ENCODE data around the gene HCRTR1. TPM values are rescaled to one million over a fixed set of nuclear protein-coding genes. Genes with fewer than 3 reads are reported as not detected.

Gene HCRTR1
- total RNA-seq, 1 donor from 2014 or later, result not detected

DNA sequence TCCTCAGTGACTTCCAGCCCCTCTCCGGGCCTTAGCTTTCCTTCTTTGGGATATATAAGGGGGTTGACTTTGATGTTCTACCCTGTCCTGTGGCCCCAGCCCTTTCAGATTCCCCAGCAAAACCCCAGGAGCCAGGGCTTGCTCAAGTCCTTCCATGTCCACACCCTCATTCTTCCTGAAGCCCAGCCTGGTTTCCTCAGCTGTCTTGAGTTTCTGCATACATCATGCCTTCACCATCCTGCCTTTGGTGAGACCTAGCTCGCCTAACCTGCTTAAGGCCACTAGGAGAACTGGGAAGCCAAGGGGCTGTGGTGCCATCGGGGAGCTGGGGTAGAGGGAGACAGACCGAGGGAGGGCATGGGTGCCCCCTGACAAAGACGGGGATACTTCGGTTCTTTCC is 44.4 kb downstream of the HCRTR1 start:
- no peak for TF ChIP-seq CTCF (IDR thresholded peaks at IDR 0.05; ENCODE audit: unreplicated experiment)
- Mint-ChIP-seq H3K9me3 (ENCODE audit: low read depth) (no peaks in the 10 kb centered on the region), H3K27me3 (peaks cover 21% of the 10 kb centered on the region), H3K36me3 (ENCODE audit: insufficient read depth) (no peaks in the 10 kb centered on the region), H3K4me3 (ENCODE audit: low read depth) (no peak overlapping the region), H3K4me1 (ENCODE audit: low read depth) (no peaks in the 10 kb centered on the region), H3K27ac (no peak overlapping the region)
- no peak for DNase-seq (ENCODE audit: low spot score, unreplicated experiment)

DNA sequence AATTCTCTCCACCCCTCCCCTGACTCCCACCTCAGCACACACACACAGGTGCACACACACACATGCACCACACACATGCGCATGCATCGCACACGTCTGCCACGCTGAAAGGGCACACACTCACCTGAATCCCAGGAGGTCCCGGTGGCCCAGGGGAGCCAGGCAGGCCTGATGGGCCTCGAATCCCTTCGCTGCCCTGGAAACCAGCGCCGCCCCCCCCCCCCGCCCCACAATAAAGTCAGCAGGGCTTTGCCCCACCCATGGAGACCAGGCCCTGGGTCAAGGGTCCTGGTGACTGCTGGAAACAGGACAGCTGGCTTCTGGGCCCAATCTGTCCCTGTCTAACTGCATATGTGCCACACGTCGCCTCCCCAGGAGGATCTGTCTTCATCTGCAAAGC is 45.0 kb downstream of the HCRTR1 start:
- Mint-ChIP-seq H3K27ac (no peak overlapping the region), H3K27me3 (peaks cover 21% of the 10 kb centered on the region), H3K4me1 (ENCODE audit: low read depth) (no peaks in the 10 kb centered on the region), H3K4me3 (ENCODE audit: low read depth) (no peak overlapping the region), H3K9me3 (ENCODE audit: low read depth) (no peaks in the 10 kb centered on the region), H3K36me3 (ENCODE audit: insufficient read depth) (no peaks in the 10 kb centered on the region)
- no peak for TF ChIP-seq CTCF (IDR thresholded peaks at IDR 0.05; ENCODE audit: unreplicated experiment)
- DNase-seq (ENCODE audit: low spot score, unreplicated experiment), result no peak

- Mint-ChIP-seq H3K4me3 (ENCODE audit: low read depth) (no peak overlapping the region), H3K36me3 (ENCODE audit: insufficient read depth) (no peaks in the 10 kb centered on the region), H3K9me3 (ENCODE audit: low read depth) (no peaks in the 10 kb centered on the region), H3K27me3 (peaks cover 17% of the 10 kb centered on the region), H3K4me1 (ENCODE audit: low read depth) (no peaks in the 10 kb centered on the region), H3K27ac (no peak overlapping the region)
- peak; percentile 76 for DNase-seq (ENCODE audit: low spot score, unreplicated experiment)
- TF ChIP-seq CTCF (IDR thresholded peaks at IDR 0.05; ENCODE audit: unreplicated experiment), result peak; percentile 82
Measured at GRCh38 chr1:31663622-31664452, 46.3 kb downstream of the HCRTR1 start.

DNA sequence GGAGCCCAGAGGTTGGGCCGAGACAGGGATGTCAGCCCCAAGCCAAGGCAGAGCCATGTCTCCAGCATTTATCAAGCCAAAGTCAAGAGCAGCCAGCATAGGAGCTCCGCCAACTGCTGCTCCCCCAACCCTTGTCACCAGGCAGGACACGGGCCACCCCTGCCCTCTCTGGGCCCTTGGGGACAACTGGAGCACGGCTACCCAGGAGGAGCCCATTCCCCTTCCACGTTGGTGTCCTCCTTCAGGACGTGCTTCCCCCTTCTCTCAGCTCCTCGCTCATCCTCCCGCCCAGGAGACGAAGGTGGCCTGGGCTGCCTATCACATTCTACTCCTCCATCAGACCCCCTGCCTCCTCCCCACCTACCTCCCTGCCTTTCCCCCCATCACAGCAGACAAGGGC is 47.0 kb downstream of the HCRTR1 start:
- Mint-ChIP-seq H3K27me3 (peaks cover 20% of the 10 kb centered on the region), H3K27ac (no peak overlapping the region), H3K36me3 (ENCODE audit: insufficient read depth) (no peaks in the 10 kb centered on the region), H3K4me1 (ENCODE audit: low read depth) (peaks cover 2% of the 10 kb centered on the region), H3K4me3 (ENCODE audit: low read depth) (no peak overlapping the region), H3K9me3 (ENCODE audit: low read depth) (no peaks in the 10 kb centered on the region)
- TF ChIP-seq CTCF (IDR thresholded peaks at IDR 0.05; ENCODE audit: unreplicated experiment), result no peak
- DNase-seq (ENCODE audit: low spot score, unreplicated experiment), result no peak

DNA sequence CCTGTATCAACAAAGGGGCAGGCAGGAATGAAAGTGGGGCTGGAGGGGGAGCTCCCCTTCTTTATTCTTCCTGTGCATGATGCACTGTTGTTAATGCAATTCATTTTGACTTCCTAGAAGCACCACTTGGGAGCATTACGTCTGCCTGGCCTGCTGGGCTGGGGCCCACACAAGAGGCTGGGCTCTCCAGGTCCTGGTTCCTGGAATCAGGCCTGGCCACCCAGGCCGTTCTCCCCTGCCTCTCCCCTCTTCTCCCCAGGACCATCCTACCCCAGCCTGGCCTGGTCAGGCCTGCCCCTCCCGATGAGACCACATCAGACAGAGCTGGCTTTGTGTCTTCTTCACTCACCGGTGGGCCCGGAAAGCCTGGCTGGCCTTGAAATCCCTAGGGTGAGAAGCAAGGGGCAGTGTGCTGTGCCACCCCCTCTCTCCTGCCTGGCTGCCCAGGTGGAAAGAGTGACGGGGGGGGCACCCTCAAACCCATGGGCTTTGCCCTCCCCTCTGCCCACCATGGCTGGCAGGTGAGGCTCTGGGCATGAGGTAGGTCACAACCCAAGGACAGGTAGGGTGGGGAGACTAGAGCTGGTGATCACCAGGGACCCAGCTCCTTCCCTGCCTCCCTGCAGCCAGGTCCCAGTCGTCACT is 47.9 kb downstream of the HCRTR1 start:
- no peaks in the 10 kb centered on the region for H3K36me3 Mint-ChIP-seq (ENCODE audit: insufficient read depth)
- no peak overlapping the region for H3K27ac Mint-ChIP-seq
- H3K4me1 Mint-ChIP-seq (ENCODE audit: low read depth), result peaks cover 10% of the 10 kb centered on the region
- TF ChIP-seq CTCF (IDR thresholded peaks at IDR 0.05; ENCODE audit: unreplicated experiment), result no peak
- peaks cover 23% of the 10 kb centered on the region for H3K27me3 Mint-ChIP-seq
- no peak overlapping the region for H3K4me3 Mint-ChIP-seq (ENCODE audit: low read depth)
- no peaks in the 10 kb centered on the region for H3K9me3 Mint-ChIP-seq (ENCODE audit: low read depth)
- DNase-seq (ENCODE audit: low spot score, unreplicated experiment), result no peak
